Measurements from ENCODE around the gene JDP2.

- TF ChIP-seq CTCF (IDR thresholded peaks at IDR 0.05) (no peak), USF1 (IDR thresholded peaks at IDR 0.05; ENCODE audit: borderline replicate concordance, low read depth) (no peak), EP300 (IDR thresholded peaks at IDR 0.05; ENCODE audit: borderline replicate concordance in 1 of 2, low read depth in 1 of 2, low read length in 1 of 2) (no peak), POLR2AphosphoS5 (IDR thresholded peaks at IDR 0.05; ENCODE audit: low read depth, low read length) (no peak), RCOR1 (IDR thresholded peaks at IDR 0.05; ENCODE audit: low read length) (no peak), EZH2phosphoT487 (IDR thresholded peaks at IDR 0.05; ENCODE audit: borderline replicate concordance, low read depth) (no peak), CHD2 (IDR thresholded peaks at IDR 0.05; ENCODE audit: low read length, partially characterized antibody) (no peak), MAX (IDR thresholded peaks at IDR 0.05; ENCODE audit: low read depth) (no peak), RXRA (IDR thresholded peaks at IDR 0.05; ENCODE audit: borderline replicate concordance, low read depth) (no peak), TEAD4 (IDR thresholded peaks at IDR 0.05; ENCODE audit: borderline replicate concordance, insufficient read depth) (no peak), YY1 (IDR thresholded peaks at IDR 0.05; ENCODE audit: low read depth) (no peak), FOXM1 (IDR thresholded peaks at IDR 0.05; ENCODE audit: low read depth) (no peak), ELF1 (IDR thresholded peaks at IDR 0.05) (no peak)
Observed at GRCh38 chr14:75445236-75445635, 17.4 kb downstream of the JDP2 start.

All from SK-N-SH (cell line).